HG03135 (cell line): ENCODE measurements around the gene ME1.
"Not testable (repeated sequence)": the region's sequence is repeated elsewhere in the genome, so short reads cannot be mapped to it uniquely, and the experiment has no call there.

Experiments
- ATAC-seq: cut with Tn5 transposase; IDR thresholded peaks from one replicate; pipeline ENCODE4 v1.9.1; 2021; ENCODE audit warnings: mild to moderate bottlenecking, moderate library complexity; ENCODE audit not compliant: unreplicated experiment

ME1 gene

DNA sequence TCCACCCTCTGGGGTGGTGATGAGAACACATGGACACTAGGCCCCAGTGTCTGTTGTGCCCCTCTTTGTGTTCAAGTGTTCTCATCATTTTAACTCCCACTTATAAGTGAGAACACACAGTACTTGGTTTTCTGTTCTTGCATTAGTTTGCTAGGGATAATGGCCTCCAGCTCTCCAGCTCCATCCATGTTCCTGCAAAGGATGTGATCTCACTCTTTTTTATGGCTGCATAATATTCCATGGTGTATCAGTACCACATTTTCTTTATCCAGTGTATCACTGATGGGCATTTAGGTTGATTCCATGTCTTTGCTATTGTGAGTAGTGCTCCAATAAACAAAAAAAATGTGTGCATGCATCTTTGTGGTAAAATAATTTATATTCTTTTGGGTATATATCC lies 170.3 kb downstream of the ME1 start:
- ATAC-seq: no peak

DNA sequence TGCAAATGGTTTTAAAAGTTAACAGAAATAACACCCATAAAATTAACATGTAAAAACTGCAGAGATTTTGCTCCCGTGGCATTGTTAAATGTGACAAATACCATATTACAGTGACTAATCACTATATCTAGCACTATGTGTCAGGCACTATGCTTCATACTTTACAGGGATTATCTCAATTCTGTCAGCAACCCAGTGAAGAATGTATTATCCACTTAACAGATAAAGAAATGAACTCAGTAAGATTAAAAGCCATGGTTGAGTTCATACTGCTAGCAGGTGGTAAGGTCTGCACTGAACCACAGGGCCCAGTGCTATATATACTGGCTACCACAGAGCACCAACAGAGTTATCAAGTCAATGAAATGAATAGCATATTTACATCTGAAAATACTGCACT lies 172.3 kb downstream of the ME1 start:
- no peak for ATAC-seq

DNA sequence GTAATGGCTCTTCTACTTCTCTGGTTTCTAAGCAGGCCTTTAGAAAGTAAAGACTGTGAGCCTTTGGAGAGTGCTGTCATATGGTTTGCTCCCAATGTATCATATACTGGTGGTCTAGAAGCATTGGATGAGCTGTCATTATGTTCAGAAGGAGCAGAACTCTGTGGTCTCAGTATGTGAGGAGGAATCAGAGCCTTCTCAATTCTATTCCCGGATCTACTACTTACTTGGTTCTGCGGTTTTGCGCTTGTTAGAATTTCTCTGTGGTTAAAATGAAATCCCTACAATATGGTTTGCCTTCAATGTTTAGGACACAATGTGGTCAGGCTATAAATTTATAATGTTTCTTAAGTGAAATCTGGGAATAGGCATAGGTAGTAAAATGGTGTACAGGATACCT lies 173.1 kb downstream of the ME1 start:
- ATAC-seq: no peak

DNA sequence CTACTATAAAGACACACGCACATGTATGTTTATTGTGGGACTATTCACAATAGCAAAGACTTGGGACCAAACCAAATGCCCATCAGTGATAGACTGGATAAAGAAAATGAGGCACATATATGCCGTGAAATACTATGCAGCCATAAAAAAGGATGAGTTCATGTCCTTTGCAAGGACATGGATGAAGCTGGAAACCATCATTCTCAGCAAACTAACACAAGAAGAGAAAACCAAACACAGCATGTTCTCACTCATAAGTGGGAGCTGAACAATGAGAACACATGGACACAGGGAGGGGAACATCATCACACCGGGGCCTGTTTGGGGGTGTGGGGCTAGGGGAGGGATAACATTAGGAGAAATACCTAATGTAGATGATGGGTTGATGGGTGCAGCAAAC lies 174.1 kb downstream of the ME1 start:
- ATAC-seq: not testable (repeated sequence)

DNA sequence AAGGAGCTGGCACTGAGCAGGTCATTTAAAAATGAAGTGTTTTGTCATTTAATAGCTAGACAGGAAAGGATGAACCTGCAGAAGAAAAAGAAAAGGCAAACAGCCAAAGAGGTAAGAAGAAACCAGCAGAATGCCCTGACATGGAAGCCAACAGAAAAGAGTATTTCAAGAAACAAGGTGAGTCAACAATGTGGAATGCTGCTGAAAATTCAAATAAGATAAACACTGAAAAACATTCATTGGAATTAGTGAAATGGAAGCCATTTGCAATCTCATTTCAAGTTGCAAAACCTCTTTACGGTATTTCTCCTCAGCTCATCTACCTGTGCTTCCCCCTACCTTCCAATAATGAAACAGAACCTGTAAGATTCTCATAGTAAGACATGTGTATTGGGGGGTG lies 178.1 kb downstream of the ME1 start:
- no peak for ATAC-seq

DNA sequence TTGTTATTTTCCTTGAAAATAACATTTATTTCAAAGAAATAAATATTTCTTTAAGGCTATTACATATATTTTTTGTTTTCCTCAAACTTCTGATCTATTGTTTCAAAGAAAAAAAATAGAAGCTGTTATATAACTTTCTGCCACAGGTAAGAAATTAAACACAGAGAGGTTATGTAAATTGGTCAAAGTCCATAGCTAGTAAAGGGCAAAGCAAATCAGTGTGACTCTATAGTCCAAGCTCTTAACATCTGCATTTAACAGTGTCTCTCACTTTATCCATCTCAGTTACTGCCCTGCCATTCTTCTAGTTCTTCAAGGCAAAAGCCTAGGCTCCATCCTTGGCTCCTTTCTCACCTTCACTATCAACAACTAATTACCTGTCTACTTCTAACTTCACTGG lies 180.6 kb downstream of the ME1 start:
- no peak for ATAC-seq

DNA sequence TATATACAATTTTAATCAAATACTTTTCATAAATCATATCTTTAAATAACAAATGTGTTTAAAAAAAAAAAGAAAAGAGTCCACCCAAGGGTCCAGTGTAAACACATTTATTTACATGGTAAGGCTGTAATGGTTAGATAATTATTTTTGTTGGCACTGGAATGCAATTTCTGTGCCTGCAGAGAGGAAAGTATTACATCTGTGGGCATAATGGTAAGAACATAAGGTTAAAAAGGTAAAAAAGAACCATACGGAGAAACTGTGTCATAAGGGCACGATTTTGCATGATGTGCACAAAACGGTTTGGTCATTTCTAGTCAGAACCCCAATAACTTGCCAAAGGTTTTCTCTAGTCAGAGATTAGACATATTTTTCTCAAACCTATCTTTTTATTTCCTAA lies 183.4 kb downstream of the ME1 start:
- ATAC-seq: no peak

DNA sequence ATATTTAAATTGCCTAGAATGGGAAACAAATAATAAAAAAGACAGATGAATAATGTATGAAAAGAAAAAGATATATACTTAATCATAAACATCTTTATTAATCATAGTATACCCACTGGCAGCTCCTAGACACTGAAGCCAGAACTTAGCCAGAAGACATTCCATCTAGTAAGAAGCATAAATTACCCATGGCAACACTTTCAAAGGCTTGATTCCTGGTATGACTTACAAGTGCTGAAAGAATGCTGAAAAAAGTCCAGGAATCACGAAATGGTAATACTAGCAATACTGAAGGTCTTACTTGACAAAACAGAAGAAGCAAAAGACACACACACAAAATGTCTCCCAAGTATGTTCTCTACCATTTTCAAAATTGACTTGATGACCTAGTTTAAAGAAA lies 199.7 kb downstream of the ME1 start:
- no peak for ATAC-seq

DNA sequence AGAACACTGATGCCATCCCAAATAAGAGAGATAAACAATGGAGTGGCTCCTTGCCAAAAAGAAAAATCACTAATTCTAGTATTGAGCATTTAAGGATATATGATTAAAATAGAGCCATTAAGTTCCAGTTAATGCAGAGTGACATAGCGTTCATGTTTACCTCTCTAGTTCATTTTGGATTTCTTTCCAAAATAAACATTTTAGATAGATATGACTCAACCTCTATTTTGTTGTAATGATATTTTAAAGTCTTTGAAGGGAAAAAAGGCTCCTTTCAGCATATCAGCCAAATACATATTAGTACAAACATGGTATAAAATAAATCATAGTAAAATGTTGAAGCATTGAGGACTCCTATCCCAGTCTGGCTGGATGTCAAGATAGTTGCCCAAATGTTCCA lies 204.3 kb downstream of the ME1 start:
- no peak for ATAC-seq

DNA sequence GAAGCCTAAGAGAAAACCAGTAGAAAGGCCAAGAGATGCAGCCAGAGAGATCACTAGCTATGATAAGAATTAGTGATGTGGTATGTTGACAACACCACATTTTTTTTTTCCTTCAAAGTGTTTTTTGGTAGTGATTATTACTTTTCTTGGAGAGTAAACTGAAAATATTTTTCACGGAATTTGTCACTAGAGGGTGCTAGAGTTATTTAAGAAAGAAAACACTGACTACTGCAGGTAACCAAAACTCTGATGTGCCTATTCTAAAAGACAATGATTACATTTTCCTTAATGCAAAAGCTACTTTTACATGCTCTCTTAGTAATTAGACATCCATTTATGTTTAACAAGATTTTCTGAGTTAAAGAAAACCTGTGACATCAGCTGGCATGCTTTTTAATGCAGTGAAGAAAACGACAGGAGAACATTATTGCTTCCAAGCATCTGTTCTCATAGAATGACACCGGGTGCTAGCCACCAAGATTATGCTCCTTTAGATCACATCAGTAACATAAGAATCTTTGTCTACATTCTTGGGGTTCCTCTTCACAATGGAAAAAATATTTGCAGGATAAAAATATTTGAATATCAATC lies 208.9 kb downstream of the ME1 start:
- ATAC-seq: no peak

DNA sequence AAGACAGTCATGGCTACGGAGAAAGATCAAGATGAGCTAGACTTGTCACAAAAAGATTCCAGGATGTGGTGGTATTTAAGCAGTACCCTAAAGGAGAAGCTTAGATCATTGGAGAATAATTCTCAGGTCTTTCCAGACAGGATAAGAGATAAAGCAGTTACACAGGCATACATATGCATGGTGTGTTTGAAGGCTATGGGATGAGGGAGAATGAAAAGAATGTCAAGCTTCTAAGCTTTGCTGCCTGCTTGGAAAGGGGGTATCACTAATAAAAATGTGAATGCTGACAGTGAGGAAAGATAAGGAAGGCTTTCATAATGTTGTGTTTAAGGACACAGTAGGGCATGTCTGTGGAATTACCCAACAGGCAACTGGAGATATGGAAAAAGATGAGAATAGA lies 209.6 kb downstream of the ME1 start:
- no peak for ATAC-seq

DNA sequence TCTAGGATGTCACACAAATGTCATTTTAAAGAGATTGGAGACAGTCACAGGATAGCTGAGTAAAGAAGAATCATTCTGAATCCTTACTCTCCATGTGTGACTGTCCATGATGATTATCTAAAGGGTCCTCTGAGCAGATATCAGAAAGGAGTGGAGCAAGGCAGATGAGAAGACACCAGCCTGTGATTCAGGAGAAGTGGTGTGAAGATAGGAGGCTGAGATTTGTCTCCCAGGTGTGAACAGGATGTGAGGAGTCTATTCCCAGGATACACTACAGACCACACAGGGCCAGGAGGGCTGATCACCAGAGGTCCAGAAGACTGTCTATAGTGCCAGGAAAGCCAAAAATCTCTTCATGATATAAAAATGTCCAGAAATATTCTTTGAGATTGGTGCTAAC lies 210.7 kb downstream of the ME1 start:
- ATAC-seq: no peak

DNA sequence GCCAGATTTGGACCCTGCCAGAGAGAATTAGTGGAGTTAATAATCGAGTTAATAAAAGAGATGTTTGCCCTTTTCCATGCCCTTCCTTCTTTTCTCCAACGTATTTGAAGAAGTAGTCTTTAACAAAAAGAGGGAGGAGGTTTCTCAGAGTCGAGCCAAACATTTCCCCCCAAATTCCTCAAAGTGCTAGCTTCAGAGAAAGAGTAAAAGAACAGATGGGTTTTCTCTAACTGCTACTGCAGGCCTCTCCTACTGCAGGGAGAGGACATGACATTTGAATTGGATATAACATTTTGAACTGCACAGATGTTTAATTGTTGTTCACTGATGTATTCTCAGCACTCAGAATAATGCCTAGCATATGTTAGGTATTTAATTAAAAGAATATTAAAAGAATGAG lies 212.2 kb downstream of the ME1 start:
- no peak for ATAC-seq

DNA sequence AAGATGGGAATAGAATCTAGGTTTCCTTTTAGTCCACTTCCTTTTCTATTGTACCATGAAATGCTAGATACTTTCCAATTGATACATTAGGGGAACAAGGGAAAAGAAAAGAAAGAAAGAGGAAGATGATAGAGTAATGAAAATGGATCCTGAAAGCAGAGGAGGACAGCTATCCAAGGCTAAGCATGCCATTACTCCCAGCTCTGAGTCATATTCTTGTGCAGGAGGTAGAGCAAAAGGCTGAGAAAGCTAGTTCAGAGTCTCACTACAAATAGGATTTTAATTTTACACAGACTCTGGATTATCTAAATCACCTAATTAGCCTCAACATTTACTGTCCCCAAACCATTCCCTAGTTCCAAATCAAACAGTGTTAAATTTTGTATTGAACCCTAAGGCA lies 214.0 kb downstream of the ME1 start:
- no peak for ATAC-seq

DNA sequence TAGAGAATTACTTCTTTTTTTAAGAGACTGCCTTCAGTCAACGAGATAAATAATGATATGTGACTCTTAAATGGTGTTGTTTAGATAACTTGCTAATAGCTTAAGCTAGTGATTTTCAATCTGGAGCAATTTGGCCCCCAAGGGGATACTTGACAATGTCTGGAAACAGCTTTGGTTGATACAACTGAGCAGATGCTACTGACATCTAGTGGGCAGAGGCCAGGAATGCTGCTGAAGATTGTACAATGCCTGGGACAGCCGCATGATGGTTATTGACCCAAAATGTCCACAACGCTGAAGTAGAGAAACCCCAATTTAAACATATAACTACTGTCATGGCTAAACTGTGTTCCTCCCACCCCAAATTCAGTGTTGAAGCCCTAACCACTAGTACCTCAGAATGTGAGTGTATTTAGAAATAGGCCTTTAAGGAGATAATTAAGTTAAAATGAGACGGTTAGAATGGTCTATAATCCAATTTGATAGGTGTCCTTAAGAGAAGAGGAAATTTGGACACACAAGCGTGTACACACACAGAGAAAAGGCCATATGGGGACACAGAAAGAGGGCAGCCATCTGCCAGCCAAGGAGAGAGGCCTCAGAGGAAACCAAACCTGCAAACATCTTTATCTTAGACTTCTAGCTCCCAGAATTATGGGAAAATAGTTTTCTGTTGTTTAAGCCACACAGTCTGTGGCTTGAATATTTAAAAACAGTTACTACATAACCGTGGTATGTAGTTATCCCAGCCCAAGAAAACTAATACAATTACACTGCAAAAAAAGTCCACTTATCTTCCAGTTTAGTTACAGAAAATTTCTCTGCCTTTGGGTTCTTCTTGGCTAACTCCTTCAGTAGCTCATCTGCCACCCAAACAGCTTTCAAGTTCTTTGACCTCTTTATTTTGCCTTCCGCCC lies 215.5 kb downstream of the ME1 start:
- peak; percentile 99 for ATAC-seq

DNA sequence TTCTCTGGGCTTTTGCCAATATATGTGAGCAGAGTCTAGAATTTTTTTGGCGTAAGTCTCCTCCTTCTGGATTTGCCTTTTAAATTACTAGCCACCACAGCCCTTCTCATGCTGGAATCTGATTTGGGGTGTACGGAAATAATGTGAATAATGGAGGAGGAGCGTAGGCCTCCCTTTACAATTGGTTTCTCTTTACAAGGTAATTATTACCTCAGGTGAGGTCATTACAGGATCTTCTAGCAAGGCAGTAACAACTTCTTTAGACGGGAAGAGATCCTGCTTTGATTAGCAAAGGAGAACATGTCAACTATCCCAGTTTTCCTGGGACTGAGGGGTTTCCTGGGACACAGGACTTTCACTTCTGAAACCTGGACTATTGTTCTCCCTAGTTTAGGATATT lies 228.8 kb downstream of the ME1 start:
- no peak for ATAC-seq

DNA sequence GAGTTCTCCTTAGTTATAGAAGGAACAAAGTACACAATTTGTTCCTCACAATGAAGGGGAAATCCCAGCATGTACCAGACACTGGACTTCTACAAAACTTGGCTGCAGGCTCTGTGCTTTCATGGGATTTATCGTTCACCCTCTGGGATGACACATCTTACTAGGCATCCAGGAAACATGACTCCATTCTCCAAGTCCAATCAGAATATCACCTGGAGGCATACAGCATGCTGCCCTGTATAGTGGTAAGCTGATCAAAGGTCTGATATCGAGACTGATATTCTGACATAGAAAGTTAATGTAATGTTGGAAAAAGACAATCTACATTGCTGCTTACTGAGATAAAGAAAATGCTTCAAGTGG lies 231.0 kb downstream of the ME1 start:
- no peak for ATAC-seq

DNA sequence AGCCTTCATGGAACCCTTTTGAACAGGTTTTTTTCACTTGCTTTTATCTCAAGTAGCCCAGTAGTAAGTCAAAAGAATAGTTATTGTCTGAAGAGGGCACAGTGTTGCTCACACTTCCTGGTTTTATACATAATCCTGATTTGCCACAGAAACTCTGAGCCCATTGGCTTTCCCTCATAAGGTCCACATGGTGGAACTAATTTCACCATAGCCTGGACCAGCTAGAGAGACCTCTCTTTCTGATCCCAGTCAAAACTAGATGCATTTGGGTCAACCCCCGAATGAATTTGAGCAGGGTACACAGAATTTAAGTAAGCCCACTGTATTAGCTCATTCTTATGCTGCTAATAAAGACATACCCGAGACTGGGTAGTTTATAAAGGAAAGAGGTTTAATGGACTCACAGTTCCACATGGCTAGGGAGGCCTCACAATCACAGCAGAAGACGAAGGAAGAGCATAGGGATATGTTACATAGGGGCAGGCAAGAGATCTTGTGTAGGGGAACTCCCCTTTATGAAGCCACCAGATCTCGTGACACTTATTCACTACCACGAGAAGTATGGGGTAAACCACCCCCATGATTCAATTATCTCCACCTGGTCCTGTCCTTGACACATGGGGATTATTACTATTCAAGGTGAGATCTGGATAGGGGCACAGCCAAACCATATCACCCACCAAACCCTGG lies 231.5 kb downstream of the ME1 start:
- no peak for ATAC-seq

DNA sequence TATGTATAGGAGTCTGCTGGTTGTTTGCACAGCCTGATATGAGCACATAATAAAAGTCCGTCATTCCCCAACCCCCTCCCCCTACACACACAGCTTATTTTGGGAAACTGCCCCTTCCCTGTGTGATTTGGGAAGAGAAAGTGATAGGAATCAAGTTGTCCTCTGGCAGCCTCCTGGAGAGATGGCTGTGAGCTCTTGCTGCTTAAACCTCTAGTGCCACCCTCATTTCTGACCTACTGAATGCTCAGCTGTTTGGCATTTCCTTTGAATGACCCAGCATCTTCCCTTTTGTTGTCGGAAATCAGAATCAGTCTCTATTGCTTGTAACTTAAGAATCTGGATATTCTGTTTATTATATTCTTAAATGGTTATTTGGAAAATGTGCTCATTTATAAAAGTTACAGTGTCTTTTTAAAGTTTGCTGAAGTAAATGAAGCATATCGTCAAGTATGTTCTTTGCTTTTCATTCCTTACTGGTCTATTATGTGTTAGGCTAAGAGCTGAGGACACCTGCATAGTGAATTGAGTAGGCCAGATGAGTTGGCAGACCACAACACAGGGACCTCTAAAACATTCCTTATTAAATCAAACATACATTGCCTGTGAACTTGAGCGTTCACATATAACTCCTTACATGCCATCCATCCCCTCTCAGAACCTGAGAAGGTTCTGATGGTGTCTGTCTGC lies 232.2 kb downstream of the ME1 start:
- ATAC-seq: no peak

DNA sequence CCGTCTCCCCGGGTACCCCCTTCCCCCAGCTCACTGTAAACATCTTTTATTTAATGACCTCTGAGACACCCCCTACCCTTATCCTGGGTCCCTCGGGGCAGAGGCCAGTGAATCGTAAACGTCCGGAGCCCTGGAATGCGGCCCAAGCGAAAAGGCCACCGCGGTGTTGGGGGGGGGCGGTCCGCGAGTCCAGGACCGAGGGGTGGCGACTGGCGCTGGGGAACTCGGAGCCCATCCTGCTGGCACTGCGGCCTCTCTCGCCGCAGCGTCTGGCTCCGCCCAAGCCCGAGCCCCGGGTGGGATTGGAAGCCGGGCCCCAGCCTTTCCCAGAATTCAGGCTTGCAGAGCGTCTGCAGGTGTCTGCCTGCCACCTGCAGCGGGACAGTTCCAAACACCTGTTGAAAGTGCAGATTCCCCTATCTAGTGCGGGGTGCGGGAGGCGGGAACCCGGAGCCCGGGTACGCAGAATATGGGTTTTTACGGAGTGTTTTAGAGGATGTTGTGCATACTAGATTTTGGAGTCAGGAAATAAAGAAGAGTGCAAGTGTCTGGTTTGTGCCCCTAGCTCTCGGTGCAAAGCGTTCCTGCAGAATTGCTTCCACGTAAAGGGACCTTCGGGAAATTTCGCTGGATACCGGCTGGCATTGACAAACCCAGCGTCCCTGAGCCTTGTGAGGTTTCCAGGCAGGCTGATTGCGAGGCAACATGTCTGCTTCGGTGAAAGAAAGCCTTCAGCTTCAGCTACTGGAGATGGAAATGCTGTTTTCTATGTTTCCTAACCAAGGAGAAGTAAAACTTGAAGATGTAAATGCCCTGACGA lies 236.9 kb downstream of the ME1 start:
- ATAC-seq: peak; percentile 17
